ENCODE data around the gene BANF2. TPM values are rescaled to one million over a fixed set of nuclear protein-coding genes. Genes with fewer than 3 reads are reported as not detected.

BANF2 gene
- polyA plus RNA-seq, 1 donor from 2014 or later = not detected

DNA sequence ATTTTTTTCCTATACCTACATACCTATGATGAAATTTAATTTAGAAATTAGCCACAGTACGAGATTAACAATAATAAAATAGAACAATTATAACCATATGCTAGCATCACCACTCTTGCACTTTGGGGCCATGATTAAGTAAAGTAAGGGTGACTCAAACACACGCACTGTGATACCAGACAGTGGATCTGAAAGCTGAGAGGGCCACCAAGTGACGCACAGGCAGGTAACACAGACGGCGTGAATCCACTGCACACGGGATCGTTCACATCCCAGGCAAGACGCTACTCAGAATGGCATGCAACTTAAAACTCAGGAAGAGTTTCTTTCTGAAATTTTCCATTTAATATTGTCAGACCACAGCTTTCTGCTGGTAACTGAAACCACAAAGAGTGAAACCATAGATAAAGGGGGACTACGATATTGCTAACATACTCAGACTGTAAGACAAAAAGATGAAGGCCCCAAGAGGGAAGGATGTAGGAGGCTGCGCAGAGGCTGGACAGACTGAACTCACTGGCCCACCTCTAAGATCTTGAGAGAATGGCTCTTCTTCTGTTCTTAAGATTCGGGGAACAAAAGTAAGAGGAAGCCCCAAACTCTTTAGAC lies 35.6 kb upstream of the BANF2 start:
- H3K9ac ChIP-seq (ENCODE audit: low read length) = no peak overlapping the region
- H3K79me2 ChIP-seq (replicated peaks; ENCODE audit: insufficient read depth, low read length) = no peaks in the 10 kb centered on the region

DNA sequence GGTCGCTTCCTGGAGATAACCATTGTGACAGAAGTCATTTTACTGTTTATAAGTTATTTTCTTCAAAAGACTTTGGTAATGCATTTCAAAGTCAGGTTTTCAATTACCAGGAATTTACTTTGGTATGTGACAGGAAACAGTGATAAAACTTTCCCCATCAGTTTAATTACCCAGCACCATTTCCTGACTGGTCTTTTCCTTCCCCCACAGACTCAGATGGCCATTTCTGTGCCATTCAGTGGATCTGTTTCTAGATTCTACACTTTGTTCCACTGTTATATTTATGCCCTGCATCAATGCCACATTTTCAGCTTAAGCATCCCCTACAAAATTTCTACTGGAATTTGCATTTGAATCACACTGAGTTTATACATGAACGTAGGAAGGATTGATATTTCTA lies 34.0 kb upstream of the BANF2 start:
- Histone ChIP-seq H3K79me2 (replicated peaks; ENCODE audit: insufficient read depth, low read length) (no peaks in the 10 kb centered on the region), H3K9ac (ENCODE audit: low read length) (no peak overlapping the region), H4K20me1 (ENCODE audit: insufficient read depth) (no peaks in the 10 kb centered on the region), H3K9me3 (ENCODE audit: low read length) (no peaks in the 10 kb centered on the region), H3K4me3 (ENCODE audit: low read length) (no peak overlapping the region), H3K36me3 (ENCODE audit: insufficient read depth, low read length) (no peaks in the 10 kb centered on the region), H2AFZ (ENCODE audit: low read depth, low read length) (no peak overlapping the region), H3F3A (ENCODE audit: insufficient read depth, low read length, poor library complexity, severe bottlenecking) (no peaks in the 10 kb centered on the region), H3K27me3 (ENCODE audit: insufficient read depth, low read depth, low read length) (no peaks in the 10 kb centered on the region), H3K27ac (ENCODE audit: low read length) (no peak overlapping the region), H3K4me2 (ENCODE audit: low read length) (no peak overlapping the region), H3K9me2 (ENCODE audit: insufficient read depth, low read length) (no peaks in the 10 kb centered on the region)
- TF ChIP-seq MXI1 (conservative IDR thresholded peaks at IDR 0.05; ENCODE audit: poor library complexity, severe bottlenecking) (no peak), POLR2AphosphoS5 (IDR thresholded peaks at IDR 0.05) (no peak), EP300 (conservative IDR thresholded peaks at IDR 0.05; ENCODE audit: poor library complexity, severe bottlenecking) (no peak), EZH2 (IDR thresholded peaks at IDR 0.05; ENCODE audit: borderline replicate concordance, insufficient read depth, low read length, poor library complexity, severe bottlenecking) (no peak), SMC3 (conservative IDR thresholded peaks at IDR 0.05; ENCODE audit: poor library complexity) (no peak), RAD21 (conservative IDR thresholded peaks at IDR 0.05) (no peak), TAF1 (IDR thresholded peaks at IDR 0.05; ENCODE audit: low read depth) (no peak)
- TF ChIP-seq, protein P1, sequence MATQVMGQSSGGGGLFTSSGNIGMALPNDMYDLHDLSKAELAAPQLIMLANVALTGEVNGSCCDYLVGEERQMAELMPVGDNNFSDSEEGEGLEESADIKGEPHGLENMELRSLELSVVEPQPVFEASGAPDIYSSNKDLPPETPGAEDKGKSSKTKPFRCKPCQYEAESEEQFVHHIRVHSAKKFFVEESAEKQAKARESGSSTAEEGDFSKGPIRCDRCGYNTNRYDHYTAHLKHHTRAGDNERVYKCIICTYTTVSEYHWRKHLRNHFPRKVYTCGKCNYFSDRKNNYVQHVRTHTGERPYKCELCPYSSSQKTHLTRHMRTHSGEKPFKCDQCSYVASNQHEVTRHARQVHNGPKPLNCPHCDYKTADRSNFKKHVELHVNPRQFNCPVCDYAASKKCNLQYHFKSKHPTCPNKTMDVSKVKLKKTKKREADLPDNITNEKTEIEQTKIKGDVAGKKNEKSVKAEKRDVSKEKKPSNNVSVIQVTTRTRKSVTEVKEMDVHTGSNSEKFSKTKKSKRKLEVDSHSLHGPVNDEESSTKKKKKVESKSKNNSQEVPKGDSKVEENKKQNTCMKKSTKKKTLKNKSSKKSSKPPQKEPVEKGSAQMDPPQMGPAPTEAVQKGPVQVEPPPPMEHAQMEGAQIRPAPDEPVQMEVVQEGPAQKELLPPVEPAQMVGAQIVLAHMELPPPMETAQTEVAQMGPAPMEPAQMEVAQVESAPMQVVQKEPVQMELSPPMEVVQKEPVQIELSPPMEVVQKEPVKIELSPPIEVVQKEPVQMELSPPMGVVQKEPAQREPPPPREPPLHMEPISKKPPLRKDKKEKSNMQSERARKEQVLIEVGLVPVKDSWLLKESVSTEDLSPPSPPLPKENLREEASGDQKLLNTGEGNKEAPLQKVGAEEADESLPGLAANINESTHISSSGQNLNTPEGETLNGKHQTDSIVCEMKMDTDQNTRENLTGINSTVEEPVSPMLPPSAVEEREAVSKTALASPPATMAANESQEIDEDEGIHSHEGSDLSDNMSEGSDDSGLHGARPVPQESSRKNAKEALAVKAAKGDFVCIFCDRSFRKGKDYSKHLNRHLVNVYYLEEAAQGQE (IDR thresholded peaks at IDR 0.05; ENCODE audit: borderline replicate concordance) = no peak
- TF ChIP-seq, protein P2, sequence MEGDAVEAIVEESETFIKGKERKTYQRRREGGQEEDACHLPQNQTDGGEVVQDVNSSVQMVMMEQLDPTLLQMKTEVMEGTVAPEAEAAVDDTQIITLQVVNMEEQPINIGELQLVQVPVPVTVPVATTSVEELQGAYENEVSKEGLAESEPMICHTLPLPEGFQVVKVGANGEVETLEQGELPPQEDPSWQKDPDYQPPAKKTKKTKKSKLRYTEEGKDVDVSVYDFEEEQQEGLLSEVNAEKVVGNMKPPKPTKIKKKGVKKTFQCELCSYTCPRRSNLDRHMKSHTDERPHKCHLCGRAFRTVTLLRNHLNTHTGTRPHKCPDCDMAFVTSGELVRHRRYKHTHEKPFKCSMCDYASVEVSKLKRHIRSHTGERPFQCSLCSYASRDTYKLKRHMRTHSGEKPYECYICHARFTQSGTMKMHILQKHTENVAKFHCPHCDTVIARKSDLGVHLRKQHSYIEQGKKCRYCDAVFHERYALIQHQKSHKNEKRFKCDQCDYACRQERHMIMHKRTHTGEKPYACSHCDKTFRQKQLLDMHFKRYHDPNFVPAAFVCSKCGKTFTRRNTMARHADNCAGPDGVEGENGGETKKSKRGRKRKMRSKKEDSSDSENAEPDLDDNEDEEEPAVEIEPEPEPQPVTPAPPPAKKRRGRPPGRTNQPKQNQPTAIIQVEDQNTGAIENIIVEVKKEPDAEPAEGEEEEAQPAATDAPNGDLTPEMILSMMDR (IDR thresholded peaks at IDR 0.05; ENCODE audit: poor library complexity, severe bottlenecking) = no peak

More for the DNA sequence above, 35.6 kb upstream of the BANF2 start:
- TF ChIP-seq POLR2AphosphoS5 (IDR thresholded peaks at IDR 0.05) = no peak
- TF ChIP-seq, protein P2 (IDR thresholded peaks at IDR 0.05; ENCODE audit: poor library complexity, severe bottlenecking) = no peak
- Histone ChIP-seq H3K4me3 (ENCODE audit: low read length) (no peak overlapping the region), H3K27ac (ENCODE audit: low read length) (no peak overlapping the region), H3K9me2 (ENCODE audit: insufficient read depth, low read length) (no peaks in the 10 kb centered on the region), H3K36me3 (ENCODE audit: insufficient read depth, low read length) (no peaks in the 10 kb centered on the region), H2AFZ (ENCODE audit: low read depth, low read length) (no peak overlapping the region), H3F3A (ENCODE audit: insufficient read depth, low read length, poor library complexity, severe bottlenecking) (no peaks in the 10 kb centered on the region), H3K9me3 (ENCODE audit: low read length) (no peaks in the 10 kb centered on the region), H3K4me2 (ENCODE audit: low read length) (no peak overlapping the region), H4K20me1 (ENCODE audit: insufficient read depth) (no peaks in the 10 kb centered on the region), H3K27me3 (ENCODE audit: insufficient read depth, low read depth, low read length) (no peaks in the 10 kb centered on the region)

All from neural cell (in vitro differentiated cells).